ENCODE data around the gene NPIPB8.
"Not testable (repeated sequence)": the region's sequence is repeated elsewhere in the genome, so short reads cannot be mapped to it uniquely, and the experiment has no call there.

NPIPB8 gene

DNA sequence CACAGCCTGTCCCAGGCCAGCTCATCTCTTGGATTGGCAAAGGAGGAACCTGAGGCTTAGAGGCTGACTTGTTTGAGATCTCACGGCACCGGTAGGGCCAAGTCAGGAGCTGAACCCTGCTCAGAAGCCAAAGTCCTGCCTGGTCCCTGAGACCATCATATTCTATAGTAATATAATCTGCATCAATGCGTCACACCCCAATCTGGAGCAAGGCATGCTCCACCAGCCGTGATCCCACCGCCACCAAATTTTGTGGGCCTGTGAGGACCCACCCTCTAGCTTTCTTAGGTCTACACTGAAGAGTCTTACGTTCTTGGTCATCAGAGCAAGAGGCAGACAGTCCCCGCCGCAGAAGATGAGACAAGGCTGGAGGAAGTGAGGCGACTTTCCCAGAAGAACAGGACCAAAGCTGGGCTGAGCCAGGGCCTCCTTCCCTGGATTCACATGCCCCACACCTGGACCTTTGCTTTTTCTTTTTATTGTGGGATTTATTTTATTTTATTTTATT is 30.7 kb upstream of the NPIPB8 start:
- DNase-seq, result peak; percentile 38

- DNase-seq, result peak; percentile 4
Observed at GRCh38 chr16:28607681-28608495, 30.0 kb upstream of the NPIPB8 start.

- DNase-seq, result peak; percentile 32
Observed at GRCh38 chr16:28608496-28608808, 29.4 kb upstream of the NPIPB8 start.

DNA sequence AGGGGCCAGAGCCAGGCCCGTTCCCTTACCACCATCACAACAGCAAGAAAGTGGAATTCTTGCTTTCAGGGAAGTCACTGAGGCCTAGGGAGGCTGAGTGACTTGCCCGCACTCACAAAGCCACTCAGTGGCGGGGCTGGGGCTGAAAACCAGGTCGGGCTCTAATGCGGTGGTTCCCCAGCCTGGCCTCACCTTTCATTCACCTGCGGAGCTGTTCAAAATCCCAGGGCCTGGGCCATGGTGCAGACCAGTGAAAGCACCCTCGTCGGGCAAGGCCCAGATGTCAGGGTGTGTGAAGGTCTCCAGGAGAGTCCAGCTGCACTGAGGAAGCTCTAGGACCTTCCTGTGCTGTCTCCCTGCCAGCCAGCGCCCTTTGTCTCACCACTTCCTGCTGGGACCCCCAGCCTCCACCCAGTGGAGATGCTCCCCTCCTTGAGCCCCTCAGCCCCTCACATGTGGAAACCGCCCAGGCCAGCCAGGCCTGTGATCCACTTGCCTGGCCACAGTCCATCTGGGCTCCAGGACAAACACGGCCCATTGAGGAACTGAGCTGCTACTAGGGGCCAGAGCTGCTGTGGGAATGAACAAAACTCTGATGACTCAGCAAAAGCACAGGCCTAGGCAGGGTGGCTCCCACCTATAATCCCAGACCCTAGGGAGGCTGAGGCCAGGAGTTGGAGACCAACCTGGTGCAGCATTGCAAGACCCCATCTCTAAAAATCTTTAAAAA is 28.8 kb upstream of the NPIPB8 start:
- peak; percentile 45 for DNase-seq

- DNase-seq, result peak; percentile 62
Observed at GRCh38 chr16:28609631-28610594, 28.0 kb upstream of the NPIPB8 start, which contains the start of gene SULT1A1. Gene SULT1A1, minus strand, starts transcription at chr16:28610044. Its CDS starts 1,189 bp downstream, at chr16:28608855.

DNA sequence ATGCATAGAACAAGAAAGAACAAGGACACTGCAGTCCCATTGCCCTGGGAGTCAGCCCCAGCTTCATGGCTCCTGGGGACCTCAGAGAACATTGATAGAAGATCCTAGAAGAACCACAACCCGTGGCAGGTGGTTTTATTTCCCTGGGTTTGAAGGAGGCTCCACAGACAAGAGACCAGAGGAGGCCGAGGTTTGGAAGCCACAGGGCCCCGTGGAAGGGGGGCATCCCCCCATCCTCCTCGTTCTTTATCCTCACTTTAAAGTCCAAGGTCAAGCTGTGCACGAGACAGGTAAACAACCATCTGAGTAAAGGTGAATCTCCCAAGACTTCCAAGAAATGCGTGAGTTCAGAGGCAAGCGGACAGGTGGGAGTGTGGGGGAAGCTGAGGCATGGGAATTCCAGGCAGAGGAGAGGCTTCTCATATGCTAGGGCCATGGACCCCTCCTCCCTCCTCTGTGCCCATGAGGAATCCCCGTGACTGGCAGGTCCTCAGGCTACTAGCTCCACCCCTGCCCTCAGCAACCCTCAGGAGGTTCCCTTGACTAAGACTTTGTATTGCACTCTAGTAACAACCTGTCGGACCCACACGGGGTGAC is 27.2 kb upstream of the NPIPB8 start:
- DNase-seq, result peak; percentile 30

GRCh38 chr16:28612359-28613280 is 25.2 kb upstream of the NPIPB8 start:
- not testable (repeated sequence) for DNase-seq

DNA sequence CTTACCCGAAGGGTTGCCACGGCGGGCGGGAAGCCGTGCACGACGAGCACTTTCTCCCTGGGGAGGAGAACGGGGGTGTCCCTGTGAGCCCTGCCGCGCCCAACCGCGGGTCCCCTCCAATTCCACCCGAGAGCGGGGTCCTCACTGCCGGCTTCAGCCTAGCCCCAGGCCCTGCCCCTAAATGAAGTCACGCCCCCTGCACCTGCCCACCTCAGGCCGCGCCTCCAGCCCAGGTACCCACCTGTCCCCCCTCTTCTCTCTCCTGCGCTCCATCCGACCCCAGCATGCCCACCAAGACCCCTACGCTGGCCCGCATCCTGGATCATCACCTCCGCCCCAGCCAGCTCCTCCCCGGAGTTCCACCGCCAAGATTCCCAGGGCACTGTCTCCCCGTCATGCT is 24.0 kb upstream of the NPIPB8 start:
- not testable (repeated sequence) for DNase-seq

DNA sequence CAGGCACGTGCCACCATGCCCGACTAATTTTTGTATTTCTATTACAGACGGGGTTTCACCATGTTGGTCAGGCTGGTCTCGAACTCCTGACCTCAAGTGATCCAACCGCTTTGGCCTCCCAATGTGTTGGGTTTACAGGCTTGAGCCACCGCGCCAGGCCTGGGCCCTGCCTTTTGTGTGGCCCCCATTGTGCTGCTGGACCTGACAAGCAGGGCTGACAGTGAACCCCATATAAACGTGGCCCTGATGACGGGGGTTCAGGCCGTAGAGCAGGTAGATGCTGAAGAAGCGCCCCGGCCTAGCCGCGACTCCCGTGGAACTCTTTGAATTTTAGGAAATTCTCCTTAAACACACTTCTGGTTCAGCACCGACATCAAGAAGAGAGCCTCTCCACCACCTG is 23.3 kb upstream of the NPIPB8 start:
- DNase-seq, result not testable (repeated sequence)

DNA sequence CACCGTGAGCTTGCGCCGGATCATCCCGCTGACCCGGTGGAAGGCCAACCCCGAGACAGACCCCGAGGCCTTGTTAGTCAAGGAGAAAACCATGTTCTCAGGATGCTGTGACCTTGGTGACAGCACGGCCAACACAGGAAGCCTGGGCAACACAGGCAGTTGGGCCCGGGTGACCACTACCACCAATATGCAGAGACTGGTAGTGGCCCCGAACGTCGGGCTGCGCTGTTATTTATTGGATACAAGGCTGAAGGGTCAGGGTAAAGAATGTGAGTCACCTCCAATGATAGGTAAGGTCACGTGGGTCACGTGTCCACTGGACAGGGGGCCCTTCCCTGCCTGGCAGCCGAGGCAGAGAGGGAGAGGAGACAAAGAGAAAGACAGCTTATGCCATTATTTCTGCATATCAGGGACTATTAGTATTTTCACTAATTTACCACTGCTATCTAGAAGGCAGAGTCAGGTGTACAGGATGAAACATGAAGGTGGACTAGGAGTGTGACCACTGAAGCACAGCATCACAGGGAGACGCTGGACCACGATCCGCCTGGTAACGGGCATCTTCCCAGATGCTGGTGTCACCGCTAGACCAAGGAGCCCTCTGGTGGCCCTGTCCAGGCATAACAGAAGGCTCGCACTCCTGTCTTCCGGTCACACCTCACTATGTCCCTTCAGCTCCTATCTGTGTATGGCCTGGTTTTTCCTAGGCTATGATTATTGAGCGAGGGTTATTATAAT is 22.2 kb upstream of the NPIPB8 start:
- peak; percentile 71 for DNase-seq

GRCh38 chr16:28616224-28616577 is 21.7 kb upstream of the NPIPB8 start:
- not testable (repeated sequence) for DNase-seq

DNA sequence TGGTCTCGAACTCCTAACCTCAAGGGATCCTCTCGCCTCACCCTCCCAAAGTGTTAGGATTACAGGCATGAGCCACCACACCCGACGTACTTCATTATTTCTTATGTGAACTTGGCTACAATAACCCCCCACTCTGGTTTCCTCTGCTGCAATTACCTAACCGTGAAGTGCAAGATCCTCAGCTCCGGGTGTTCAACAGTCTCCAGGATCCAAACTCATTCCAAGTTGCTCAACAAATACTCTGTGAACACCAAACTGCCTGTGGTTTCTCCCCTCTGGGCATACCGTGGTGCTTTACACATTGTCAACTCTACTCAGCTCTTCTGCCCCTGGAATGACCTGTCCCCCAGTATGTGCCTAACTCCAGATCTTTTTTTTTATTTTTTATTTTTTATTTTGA is 21.2 kb upstream of the NPIPB8 start:
- peak; percentile 24 for DNase-seq

DNA sequence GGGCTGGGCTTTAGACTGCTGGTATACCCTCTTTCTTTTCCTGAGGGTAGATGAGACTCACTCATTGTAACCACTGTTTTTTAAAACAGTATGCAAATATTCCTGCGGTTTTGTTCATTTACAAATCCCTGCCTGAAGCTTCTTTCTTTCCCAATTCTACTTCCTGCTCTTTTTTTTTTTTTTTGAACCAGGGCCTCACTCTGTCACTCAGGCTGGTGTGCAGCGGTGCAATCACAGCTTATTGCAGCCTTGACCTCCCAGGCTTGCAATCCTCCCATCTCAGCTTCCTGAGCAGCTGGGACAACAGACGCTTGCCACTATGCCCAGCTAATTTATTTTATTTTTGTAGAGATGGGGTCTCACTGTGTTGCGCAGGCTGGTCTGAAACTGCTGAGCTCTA is 20.0 kb upstream of the NPIPB8 start:
- DNase-seq, result no peak

- DNase-seq, result not testable (repeated sequence)
Observed at GRCh38 chr16:28620316-28620715, 17.5 kb upstream of the NPIPB8 start.

DNA sequence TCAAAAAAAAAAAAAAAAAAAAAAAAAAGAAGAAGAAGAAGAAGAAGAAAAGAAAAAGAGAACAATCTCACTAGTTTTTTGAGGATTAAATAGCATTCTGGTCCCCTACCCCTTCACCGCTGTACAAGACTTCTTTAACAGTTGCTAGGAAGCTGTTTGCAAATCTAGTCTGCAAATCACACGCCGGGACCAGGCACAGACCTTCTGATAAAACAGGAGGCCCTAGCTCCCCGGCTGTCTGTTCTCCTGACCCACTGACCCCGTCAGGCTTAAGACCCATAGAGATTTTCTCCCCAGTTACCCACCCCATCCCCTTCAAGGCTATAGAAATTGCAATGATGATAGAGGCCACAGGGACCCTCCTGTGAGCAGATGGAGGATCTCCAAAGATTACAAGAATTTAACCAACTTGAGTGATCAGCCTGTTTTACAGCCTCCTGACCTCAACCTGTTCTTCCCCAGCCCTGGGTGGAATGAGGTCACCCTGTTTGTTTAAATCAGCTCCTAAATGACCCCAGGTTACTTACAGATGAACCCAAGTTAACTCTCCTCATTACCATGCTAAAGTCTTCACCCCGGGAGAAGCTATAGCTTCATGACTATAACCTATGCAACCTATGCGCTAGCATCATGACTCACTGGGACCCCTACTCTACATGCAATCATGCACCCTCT is 16.2 kb upstream of the NPIPB8 start:
- no peak for DNase-seq

DNA sequence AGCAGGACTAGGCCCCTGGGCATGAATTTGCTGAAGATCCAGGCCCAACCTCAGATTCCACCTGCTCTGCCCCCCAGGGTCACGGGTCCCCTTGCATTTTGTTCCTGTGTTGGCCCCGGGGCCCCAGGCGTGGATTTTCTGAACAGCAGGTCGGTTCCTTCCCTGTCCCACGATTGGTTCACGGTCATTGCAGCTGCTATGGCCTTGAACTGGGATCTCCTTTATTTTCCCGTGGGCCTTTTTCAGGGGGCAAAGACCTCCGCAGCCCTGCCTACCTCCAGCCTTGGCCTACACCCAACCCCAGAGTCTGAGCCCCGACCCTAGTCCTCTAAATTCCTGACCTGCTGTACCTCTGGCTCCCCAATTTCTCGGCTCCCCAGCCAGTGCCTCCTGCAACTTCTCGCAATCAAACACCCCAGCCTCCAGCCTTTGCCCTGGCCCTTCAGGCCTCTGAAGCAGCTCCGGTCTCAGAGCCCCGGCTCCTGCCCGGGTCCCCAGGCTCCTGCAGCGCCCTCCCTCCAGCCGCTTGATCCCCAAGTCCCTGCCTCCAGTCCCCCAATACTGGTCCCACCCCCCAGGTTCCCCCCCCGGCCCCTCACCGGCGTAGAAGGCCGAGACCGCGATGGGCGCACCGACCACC is 15.2 kb upstream of the NPIPB8 start:
- DNase-seq, result not testable (repeated sequence)

DNA sequence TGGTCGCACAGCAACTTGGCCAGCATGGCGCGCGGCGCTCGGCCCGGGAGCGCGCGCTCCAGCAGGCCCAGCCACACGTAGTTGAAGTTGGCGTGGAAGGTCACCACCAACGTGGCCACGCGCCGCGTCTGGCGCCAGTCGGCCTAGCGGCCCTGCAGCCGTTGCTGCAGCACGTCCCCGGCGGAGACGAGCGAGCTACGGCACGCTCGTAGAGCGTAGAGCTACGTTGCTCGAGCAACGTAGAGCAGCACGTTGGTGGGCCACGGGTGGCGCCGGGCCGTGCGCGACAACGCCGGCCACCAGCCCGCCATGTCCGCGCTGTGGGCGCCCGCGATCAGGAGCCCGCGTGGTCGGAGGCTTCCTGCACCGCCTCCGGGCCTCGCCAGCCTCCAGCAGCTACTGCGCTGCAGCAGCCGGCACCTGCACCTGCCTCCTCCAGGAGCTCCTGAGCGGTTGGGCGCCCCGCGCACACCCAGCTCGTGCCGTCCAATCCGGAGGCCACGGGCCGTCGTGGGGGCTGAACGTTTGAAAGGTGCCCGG is 14.6 kb upstream of the NPIPB8 start:
- DNase-seq, result no peak

- DNase-seq, result not testable (repeated sequence)
Observed at GRCh38 chr16:28630905-28631304, 7.0 kb upstream of the NPIPB8 start.

Data from islet precursor cell (in vitro differentiated cells).